ENCODE data around the gene GGA2. TPM values are rescaled to one million over a fixed set of nuclear protein-coding genes. Genes with fewer than 3 reads are reported as not detected.
A peak's percentile ranks its signal among the peaks of the same experiment; 100 is the strongest.

Gene GGA2
- total RNA-seq, 1 donor, result 18.1 TPM

DNA sequence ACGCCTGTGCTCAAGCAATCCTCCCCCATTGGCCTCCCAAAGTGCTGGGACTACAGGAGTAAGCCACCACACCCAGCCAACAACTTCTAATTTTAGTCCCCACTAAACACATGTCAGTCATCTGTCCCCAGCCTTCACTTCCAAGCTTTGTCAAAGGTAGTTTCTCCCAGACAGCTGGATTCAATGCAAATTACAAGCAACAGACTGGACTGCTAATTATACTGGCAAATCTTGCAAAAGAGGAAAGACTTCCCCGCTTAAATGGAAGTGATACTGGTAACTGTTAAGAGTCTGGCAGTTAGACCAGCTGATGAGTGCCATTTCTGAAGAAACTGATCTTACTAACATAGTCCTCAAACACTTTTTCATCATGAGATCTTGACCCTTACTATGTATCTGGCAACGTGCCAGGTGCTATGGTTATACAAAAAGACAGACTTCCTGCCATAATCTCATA lies 8.2 kb upstream of the GGA2 start:
- Histone ChIP-seq H3K27me3 (ENCODE audit: insufficient read depth, low read length) (no peaks in the 10 kb centered on the region), H3K9me3 (ENCODE audit: low read depth, low read length) (no peaks in the 10 kb centered on the region), H3K4me1 (ENCODE audit: insufficient read depth, low read length) (no peaks in the 10 kb centered on the region), H3K36me3 (ENCODE audit: insufficient read depth, low read length) (peaks cover 27% of the 10 kb centered on the region), H3K27ac (ENCODE audit: low read depth, low read length) (no peak overlapping the region), H3K79me2 (ENCODE audit: insufficient read depth, low read length) (no peaks in the 10 kb centered on the region), H3K4me3 (ENCODE audit: insufficient read depth, low read length) (no peak overlapping the region), H2AFZ (ENCODE audit: low read length) (no peak overlapping the region), H4K20me1 (ENCODE audit: insufficient read depth, low read length) (no peaks in the 10 kb centered on the region), H3K4me2 (ENCODE audit: insufficient read depth, low read length) (no peak overlapping the region)
- TF ChIP-seq CTCF (IDR thresholded peaks at IDR 0.05; ENCODE audit: extremely low read depth, low read depth, low read length), result no peak
- DNase-seq (ENCODE audit: insufficient read length, low spot score, missing footprints), result no peak

DNA sequence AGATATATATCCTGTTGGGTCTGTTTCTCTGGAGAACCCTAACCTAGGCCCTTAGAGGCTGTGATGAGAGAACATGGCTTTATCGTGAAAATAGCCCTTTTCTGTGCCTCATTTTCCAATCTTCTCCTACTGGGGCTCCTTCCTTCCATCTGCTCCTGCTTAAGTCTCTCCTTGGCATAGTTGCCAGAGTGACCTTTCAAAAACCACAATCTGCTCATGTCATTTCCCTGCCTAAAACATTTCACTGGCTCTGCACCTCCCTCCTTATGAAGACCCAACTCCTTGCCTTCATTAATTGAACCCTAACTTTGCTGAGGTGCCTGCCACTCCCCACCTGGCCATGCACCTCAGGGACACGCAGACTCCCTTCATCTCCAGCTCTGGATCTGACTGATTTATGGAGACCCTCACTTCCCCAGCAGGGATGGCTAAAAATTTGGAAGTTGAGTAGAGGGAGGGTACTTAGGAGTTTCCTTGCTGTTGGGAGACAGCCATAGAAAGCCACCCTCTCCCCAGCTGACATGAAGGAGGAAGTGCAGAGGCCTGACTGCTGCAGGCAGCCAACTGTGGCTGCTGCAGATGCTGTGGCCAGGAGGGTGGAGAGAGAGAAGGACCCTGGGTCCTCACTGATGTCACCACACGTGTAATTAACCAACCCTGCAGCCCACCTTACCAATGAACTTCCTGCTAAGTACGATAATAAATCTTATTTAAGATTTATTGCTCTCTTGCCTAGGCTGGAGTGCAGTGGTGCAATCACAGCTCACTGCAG lies 6.3 kb upstream of the GGA2 start:
- Histone ChIP-seq H3K27me3 (ENCODE audit: insufficient read depth, low read length) (no peaks in the 10 kb centered on the region), H3K79me2 (ENCODE audit: insufficient read depth, low read length) (no peaks in the 10 kb centered on the region), H2AFZ (ENCODE audit: low read length) (no peak overlapping the region), H3K36me3 (ENCODE audit: insufficient read depth, low read length) (peaks cover 15% of the 10 kb centered on the region), H4K20me1 (ENCODE audit: insufficient read depth, low read length) (no peaks in the 10 kb centered on the region), H3K9me3 (ENCODE audit: low read depth, low read length) (no peaks in the 10 kb centered on the region), H3K4me2 (ENCODE audit: insufficient read depth, low read length) (no peak overlapping the region), H3K27ac (ENCODE audit: low read depth, low read length) (no peak overlapping the region), H3K4me1 (ENCODE audit: insufficient read depth, low read length) (no peaks in the 10 kb centered on the region), H3K4me3 (ENCODE audit: insufficient read depth, low read length) (no peak overlapping the region)
- no peak for TF ChIP-seq CTCF (IDR thresholded peaks at IDR 0.05; ENCODE audit: extremely low read depth, low read depth, low read length)
- no peak for DNase-seq (ENCODE audit: insufficient read length, low spot score, missing footprints)

- Histone ChIP-seq H3K36me3 (ENCODE audit: insufficient read depth, low read length) (peaks cover 15% of the 10 kb centered on the region), H3K4me3 (ENCODE audit: insufficient read depth, low read length) (no peak overlapping the region), H4K20me1 (ENCODE audit: insufficient read depth, low read length) (no peaks in the 10 kb centered on the region), H3K79me2 (ENCODE audit: insufficient read depth, low read length) (no peaks in the 10 kb centered on the region), H2AFZ (ENCODE audit: low read length) (no peak overlapping the region), H3K9me3 (ENCODE audit: low read depth, low read length) (no peaks in the 10 kb centered on the region), H3K4me1 (ENCODE audit: insufficient read depth, low read length) (no peaks in the 10 kb centered on the region), H3K27ac (ENCODE audit: low read depth, low read length) (no peak overlapping the region), H3K4me2 (ENCODE audit: insufficient read depth, low read length) (no peak overlapping the region), H3K27me3 (ENCODE audit: insufficient read depth, low read length) (no peaks in the 10 kb centered on the region)
- no peak for DNase-seq (ENCODE audit: insufficient read length, low spot score, missing footprints)
- TF ChIP-seq CTCF (IDR thresholded peaks at IDR 0.05; ENCODE audit: extremely low read depth, low read depth, low read length), result no peak
Observed at GRCh38 chr16:23515881-23516280, 5.6 kb upstream of the GGA2 start.

GRCh38 chr16:23514381-23515152 lies 4.3 kb upstream of the GGA2 start:
- no peak overlapping the region for H3K4me2 ChIP-seq (ENCODE audit: insufficient read depth, low read length)
- no peaks in the 10 kb centered on the region for H3K79me2 ChIP-seq (ENCODE audit: insufficient read depth, low read length)
- H3K4me3 ChIP-seq (ENCODE audit: insufficient read depth, low read length), result no peak overlapping the region
- H4K20me1 ChIP-seq (ENCODE audit: insufficient read depth, low read length), result no peaks in the 10 kb centered on the region
- TF ChIP-seq CTCF (IDR thresholded peaks at IDR 0.05; ENCODE audit: extremely low read depth, low read depth, low read length), result no peak
- no peaks in the 10 kb centered on the region for H3K9me3 ChIP-seq (ENCODE audit: low read depth, low read length)
- no peak overlapping the region for H2AFZ ChIP-seq (ENCODE audit: low read length)
- H3K4me1 ChIP-seq (ENCODE audit: insufficient read depth, low read length), result no peaks in the 10 kb centered on the region
- H3K36me3 ChIP-seq (ENCODE audit: insufficient read depth, low read length), result peaks cover 12% of the 10 kb centered on the region
- H3K27ac ChIP-seq (ENCODE audit: low read depth, low read length), result no peak overlapping the region
- no peaks in the 10 kb centered on the region for H3K27me3 ChIP-seq (ENCODE audit: insufficient read depth, low read length)
- DNase-seq (ENCODE audit: insufficient read length, low spot score, missing footprints), result peak; percentile 67

Measured in osteoblast (primary cell).